MM.1S (cell line): Measurements from ENCODE around the gene HERC2.

ENCODE experiments used
- DNase-seq: peaks from one replicate; pipeline ENCODE4 v3.0.0-alpha.2; 2015
- H2AFZ ChIP-seq: fragments of 300-600 bp; sonication (generic); 2 replicates; pipeline ENCODE4 v1.6.0; 2016; ENCODE audit warnings: antibody characterized with exemption, low read length
- H3F3A ChIP-seq: fragments of 300-600 bp; sonication (generic); 2 replicates; pipeline ENCODE4 v1.6.1; 2016; ENCODE audit warnings: mild to moderate bottlenecking, antibody characterized with exemption, low read length, moderate library complexity, mixed read lengths; ENCODE audit not compliant: insufficient read depth
- H3K27ac ChIP-seq: fragments of 300-600 bp; sonication (generic); 2 replicates; pipeline ENCODE4 v1.5.1; 2016; ENCODE audit warnings: mild to moderate bottlenecking, low read length
- H3K27me3 ChIP-seq: fragments of 300-600 bp; sonication (generic); replicated peaks from 2 replicates; pipeline ENCODE4 v1.6.0; 2016; ENCODE audit warnings: low read length; ENCODE audit not compliant: insufficient read depth
- H3K36me3 ChIP-seq: fragments of 300-600 bp; sonication (generic); replicated peaks from 2 replicates; pipeline ENCODE4 v1.6.1; 2016; ENCODE audit warnings: mild to moderate bottlenecking, low read length, mixed read lengths; ENCODE audit not compliant: insufficient read depth
- H3K4me1 ChIP-seq: fragments of 300-600 bp; sonication (generic); 2 replicates; pipeline ENCODE4 v1.6.1; 2016; ENCODE audit warnings: low read length, mixed read lengths
- H3K4me2 ChIP-seq: fragments of 300-600 bp; sonication (generic); 2 replicates; pipeline ENCODE4 v1.6.0; 2016; ENCODE audit warnings: low read depth, low read length
- H3K4me3 ChIP-seq: fragments of 300-600 bp; sonication (generic); 2 replicates; pipeline ENCODE4 v1.5.1; 2016; ENCODE audit warnings: low read length, mixed read lengths
- H3K79me2 ChIP-seq: fragments of 300-600 bp; sonication (generic); 2 replicates; pipeline ENCODE4 v1.6.1; 2016; ENCODE audit warnings: mixed run types, low read length, mixed read lengths
- H3K9ac ChIP-seq: fragments of 300-600 bp; sonication (generic); 2 replicates; pipeline ENCODE4 v1.6.1; 2016; ENCODE audit warnings: low read length, mixed read lengths
- H3K9me2 ChIP-seq: fragments of 300-600 bp; sonication (generic); replicated peaks from 2 replicates; pipeline ENCODE4 v1.6.1; 2016; ENCODE audit warnings: mild to moderate bottlenecking, low read length, mixed read lengths; ENCODE audit not compliant: insufficient read depth
- H3K9me3 ChIP-seq: fragments of 300-600 bp; sonication (generic); replicated peaks from 2 replicates; pipeline ENCODE4 v1.6.1; 2016; ENCODE audit warnings: mild to moderate bottlenecking, low read length, mixed read lengths; ENCODE audit not compliant: insufficient read depth
- H4K20me1 ChIP-seq: fragments of 300-600 bp; sonication (generic); 2 replicates; pipeline ENCODE4 v1.6.1; 2016; ENCODE audit warnings: mild to moderate bottlenecking, low read length, moderate library complexity, mixed read lengths; ENCODE audit not compliant: insufficient read depth
- CTCF ChIP-seq: fragments of 300-600 bp; sonication (generic); IDR thresholded peaks from 2 replicates; pipeline ENCODE4 v1.5.1; 2016; ENCODE audit warnings: antibody characterized with exemption, low read length, mixed read lengths
- EZH2 ChIP-seq: fragments of 300-600 bp; sonication (generic); optimal IDR thresholded peaks from 2 replicates; pipeline ENCODE3; 2017; ENCODE audit warnings: low read depth, mild to moderate bottlenecking, antibody characterized with exemption, low read length, mixed read lengths
- EZH2phosphoT487 ChIP-seq: fragments of 300-600 bp; sonication (generic); IDR thresholded peaks from 2 replicates; pipeline ENCODE4 v1.6.1; 2018; ENCODE audit warnings: antibody characterized with exemption, low read length

Gene HERC2

GRCh38 chr15:28185148-28185895 lies 136.7 kb downstream of the HERC2 start:
- H3K79me2 ChIP-seq, result no peaks in the 10 kb centered on the region
- H3K9me3 ChIP-seq, result no peaks in the 10 kb centered on the region
- TF ChIP-seq EZH2phosphoT487, result no peak
- TF ChIP-seq EZH2, result no peak
- no peak for TF ChIP-seq CTCF
- H3K27me3 ChIP-seq, result no peaks in the 10 kb centered on the region
- no peak for DNase-seq
- H4K20me1 ChIP-seq, result no peaks in the 10 kb centered on the region
- no peak overlapping the region for H3K4me2 ChIP-seq
- no peak overlapping the region for H3K9ac ChIP-seq
- H3K4me3 ChIP-seq, result no peak overlapping the region
- no peaks in the 10 kb centered on the region for H3K4me1 ChIP-seq
- H3F3A ChIP-seq, result no peaks in the 10 kb centered on the region
- no peak overlapping the region for H2AFZ ChIP-seq
- no peak overlapping the region for H3K27ac ChIP-seq
- H3K36me3 ChIP-seq, result peaks cover 5% of the 10 kb centered on the region
- H3K9me2 ChIP-seq, result no peaks in the 10 kb centered on the region

GRCh38 chr15:28184166-28184565 lies 137.8 kb downstream of the HERC2 start:
- Histone ChIP-seq H2AFZ (no peak overlapping the region), H3K4me3 (no peak overlapping the region), H3K4me1 (no peaks in the 10 kb centered on the region), H3F3A (no peaks in the 10 kb centered on the region), H3K9ac (no peak overlapping the region), H3K27ac (no peak overlapping the region), H4K20me1 (no peaks in the 10 kb centered on the region), H3K9me3 (no peaks in the 10 kb centered on the region), H3K4me2 (no peak overlapping the region), H3K36me3 (peaks cover 5% of the 10 kb centered on the region), H3K27me3 (no peaks in the 10 kb centered on the region), H3K79me2 (no peaks in the 10 kb centered on the region), H3K9me2 (no peaks in the 10 kb centered on the region)
- TF ChIP-seq EZH2 (no peak), EZH2phosphoT487 (no peak), CTCF (no peak)
- DNase-seq, result no peak

- Histone ChIP-seq H4K20me1 (no peaks in the 10 kb centered on the region), H2AFZ (no peak overlapping the region), H3K79me2 (no peaks in the 10 kb centered on the region), H3K27me3 (no peaks in the 10 kb centered on the region), H3K36me3 (peaks cover 5% of the 10 kb centered on the region), H3K4me1 (no peaks in the 10 kb centered on the region), H3F3A (no peaks in the 10 kb centered on the region), H3K4me3 (no peak overlapping the region), H3K9me3 (no peaks in the 10 kb centered on the region), H3K4me2 (no peak overlapping the region), H3K9ac (no peak overlapping the region), H3K27ac (no peak overlapping the region), H3K9me2 (no peaks in the 10 kb centered on the region)
- TF ChIP-seq EZH2phosphoT487 (no peak), EZH2 (no peak), CTCF (no peak)
- no peak for DNase-seq
These were observed 139.2 kb downstream of the HERC2 start for GRCh38 chr15:28182731-28183130.
